ENCODE measurements around the gene AGPAT2.

AGPAT2 gene

DNA sequence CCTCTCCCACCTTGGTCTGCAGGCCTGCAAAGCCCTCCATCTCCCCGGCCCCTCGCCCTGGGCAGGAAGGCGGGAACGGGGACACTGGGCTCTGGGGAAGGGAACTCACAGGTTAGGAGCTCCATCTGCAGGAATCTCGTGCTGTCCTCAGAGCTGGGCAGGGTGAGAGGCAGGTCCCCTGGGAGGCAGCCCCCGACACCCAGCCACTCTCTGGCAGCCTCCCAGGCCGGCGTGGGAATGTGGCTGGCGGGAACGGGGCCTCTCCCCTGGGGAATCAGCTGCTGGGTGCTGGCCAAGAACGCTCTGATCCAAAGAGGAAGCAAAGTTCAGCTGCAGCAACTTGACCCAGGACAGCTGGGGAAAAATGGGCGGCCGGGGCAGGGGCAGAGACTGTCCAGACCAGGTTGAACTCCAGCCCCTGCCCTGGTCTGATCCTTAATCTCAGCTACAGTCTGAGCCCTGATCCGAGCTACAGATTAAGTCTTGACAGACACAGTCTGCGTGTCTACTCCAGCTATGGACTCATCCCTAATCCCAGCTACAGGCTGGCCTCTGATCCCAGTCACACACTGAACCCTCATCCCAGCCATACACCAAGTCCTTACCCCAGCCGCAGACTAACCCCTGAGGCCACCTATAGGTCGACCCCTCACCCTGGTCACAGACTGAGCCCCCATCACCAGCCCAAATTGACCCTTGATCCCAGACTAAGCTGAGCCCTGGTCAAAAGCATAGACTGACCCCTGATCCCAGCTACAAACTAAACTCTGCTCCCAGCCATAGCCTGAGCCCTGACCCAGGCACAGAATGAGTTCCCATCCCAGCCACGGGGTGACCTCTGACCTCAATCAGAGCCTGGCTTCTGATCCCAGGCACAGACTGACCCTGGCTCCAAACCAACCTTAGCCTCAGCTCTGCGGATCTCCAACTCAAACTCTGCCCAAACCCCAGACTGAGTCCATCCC, 61.9 kb downstream of the AGPAT2 start:
- DNase-seq (ENCODE audit: low spot score), result no peak

DNA sequence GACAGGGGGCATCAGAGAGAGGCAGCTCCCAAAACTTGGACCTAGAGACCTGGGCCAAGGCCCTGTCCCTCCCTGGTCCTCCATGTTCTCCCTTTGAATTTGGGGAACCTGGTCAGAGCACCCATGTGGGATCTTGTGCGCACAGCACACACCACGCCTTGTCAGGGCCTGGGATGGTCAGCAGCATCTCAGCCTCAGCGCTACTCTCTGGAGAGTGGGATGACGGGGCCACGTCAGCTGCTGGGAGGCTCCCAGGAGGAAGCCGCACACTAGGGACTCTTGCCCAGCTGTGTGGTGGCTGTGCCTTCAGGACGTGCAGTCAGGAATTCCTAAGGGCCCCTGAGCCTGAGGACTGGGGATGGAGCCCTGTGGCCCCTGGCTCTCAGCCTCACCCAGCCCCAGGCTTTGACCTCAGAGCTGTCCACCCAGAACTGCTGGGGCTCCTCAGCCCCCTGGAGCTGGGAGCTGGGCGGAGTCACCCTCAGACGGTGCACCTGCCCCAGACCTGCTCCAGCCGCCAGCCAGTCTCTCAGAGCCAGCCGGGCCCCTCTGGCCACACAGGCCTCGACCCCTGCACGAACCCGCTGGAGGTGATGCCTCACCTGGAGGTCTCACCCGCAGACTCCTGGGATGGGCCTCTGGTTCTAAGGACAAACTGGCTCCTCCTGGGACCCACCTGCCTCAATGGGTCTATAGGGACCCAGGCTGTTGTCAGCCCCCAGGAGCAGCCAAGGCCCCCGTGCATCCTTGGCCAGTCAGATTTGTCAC, 62.9 kb downstream of the AGPAT2 start:
- DNase-seq (ENCODE audit: low spot score), result no peak

DNA sequence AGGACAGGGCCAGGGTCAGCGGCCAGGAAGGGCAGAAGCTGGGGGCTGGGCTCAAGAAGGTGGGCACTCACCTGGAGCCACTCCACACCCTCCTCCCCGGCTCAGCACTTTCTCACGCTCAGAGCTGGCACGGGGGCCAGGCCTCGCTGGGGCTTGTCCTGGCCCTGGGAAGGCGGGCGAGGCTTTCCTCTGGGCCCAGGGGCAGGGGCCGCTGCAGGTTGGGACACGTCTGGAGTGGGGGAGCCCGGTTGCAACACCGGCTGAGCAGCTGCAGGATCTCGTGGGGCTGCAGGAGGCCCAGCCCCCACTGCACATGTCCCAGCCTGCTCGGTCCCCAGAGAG, 63.4 kb downstream of the AGPAT2 start:
- no peak for DNase-seq (ENCODE audit: low spot score)
